ENCODE data around the gene ZKSCAN7.
"Not testable (repeated sequence)": the region's sequence is repeated elsewhere in the genome, so short reads cannot be mapped to it uniquely, and the experiment has no call there.

The ZKSCAN7 gene

GRCh38 chr3:44554626-44555592, at the start of gene ZKSCAN7:
ZKSCAN7 (plus strand) TSS chr3:44555193; CDS start chr3:44557048, 1,855 bp downstream.
- no peak for DNase-seq

DNA sequence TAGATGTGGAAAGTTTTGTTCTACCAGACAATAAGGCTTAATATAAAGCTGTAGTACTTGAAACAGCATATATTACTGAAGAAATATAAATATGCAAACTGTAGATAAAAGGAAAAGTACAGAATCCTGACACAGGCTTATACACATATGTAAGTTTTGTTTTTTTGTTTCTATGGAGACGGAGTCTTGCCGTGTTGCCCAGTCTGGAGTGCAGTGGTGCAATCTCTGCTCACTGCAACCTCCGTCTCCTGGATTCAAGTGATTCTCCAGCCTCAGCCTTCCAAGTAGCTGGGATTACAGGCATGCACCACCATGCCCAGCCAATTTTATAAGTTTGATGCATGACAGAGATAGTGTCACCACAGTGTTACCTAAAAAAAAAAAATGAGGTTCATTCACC, 48.4 kb upstream of the ZKSCAN7 start:
- no peak for DNase-seq

DNA sequence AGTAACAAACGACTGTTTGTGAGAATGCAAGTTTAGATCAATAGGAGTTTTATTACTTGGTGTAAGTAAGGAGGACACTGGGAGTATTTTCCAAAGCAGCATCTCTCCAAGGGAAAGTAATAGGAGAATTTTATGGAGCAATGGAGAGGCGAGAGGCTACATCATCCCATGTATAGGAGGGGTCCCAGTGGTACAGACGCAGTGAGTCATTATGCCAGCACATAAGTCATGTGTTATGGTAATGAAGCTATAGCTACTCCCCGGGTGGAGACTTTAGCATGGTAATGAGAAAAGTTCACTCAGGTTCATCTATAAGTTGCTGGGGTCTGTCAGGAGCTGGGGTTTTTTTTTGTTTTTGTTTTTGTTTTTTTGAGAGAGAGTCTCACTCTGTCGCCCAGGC, 48.0 kb upstream of the ZKSCAN7 start:
- DNase-seq: no peak

GRCh38 chr3:44509393-44509921, 45.5 kb upstream of the ZKSCAN7 start:
- no peak for DNase-seq

GRCh38 chr3:44510000-44510368, 45.0 kb upstream of the ZKSCAN7 start:
- DNase-seq: no peak

GRCh38 chr3:44511238-44511566, 43.8 kb upstream of the ZKSCAN7 start:
- DNase-seq: no peak

- no peak for DNase-seq
These were observed 41.5 kb upstream of the ZKSCAN7 start for GRCh38 chr3:44513513-44513912.

GRCh38 chr3:44516230-44516629, 38.8 kb upstream of the ZKSCAN7 start:
- no peak for DNase-seq

- no peak for DNase-seq
These were observed 36.2 kb upstream of the ZKSCAN7 start for GRCh38 chr3:44518782-44519156.

GRCh38 chr3:44521721-44522120, 33.3 kb upstream of the ZKSCAN7 start:
- no peak for DNase-seq

GRCh38 chr3:44522494-44522933, 32.5 kb upstream of the ZKSCAN7 start:
- no peak for DNase-seq

GRCh38 chr3:44525060-44525459, 29.9 kb upstream of the ZKSCAN7 start:
- no peak for DNase-seq

GRCh38 chr3:44529927-44530326, 25.1 kb upstream of the ZKSCAN7 start:
- DNase-seq: no peak

- no peak for DNase-seq
These were observed 24.1 kb upstream of the ZKSCAN7 start for GRCh38 chr3:44530911-44531310.

- DNase-seq: not testable (repeated sequence)
These were observed 20.3 kb upstream of the ZKSCAN7 start for GRCh38 chr3:44534659-44535058.

DNA sequence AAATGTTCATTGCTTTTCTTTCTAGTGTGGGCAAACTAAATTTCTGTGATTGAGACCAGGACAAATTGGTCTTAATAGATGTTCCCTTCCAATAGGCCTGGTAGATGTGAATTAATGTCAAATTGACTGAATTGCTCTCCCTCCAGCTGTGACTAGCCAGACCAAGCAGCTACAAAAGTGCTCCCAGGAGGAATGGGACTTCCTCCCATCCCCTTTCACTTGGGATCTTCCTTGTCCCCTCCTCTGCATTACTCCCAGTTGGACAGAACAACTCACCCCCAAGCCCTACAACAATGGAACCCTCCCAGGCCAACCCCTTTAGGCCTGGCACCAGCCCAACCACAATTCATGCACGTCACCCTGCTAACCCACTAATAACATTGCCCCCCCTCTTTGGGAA, 19.6 kb upstream of the ZKSCAN7 start:
- DNase-seq: no peak

- not testable (repeated sequence) for DNase-seq
These were observed 10.2 kb upstream of the ZKSCAN7 start for GRCh38 chr3:44544811-44545210.

GRCh38 chr3:44555723-44556122, 730 bp downstream of the ZKSCAN7 start:
- DNase-seq: no peak

- no peak for DNase-seq
These were observed 2.1 kb downstream of the ZKSCAN7 start for GRCh38 chr3:44557074-44557473.

DNA sequence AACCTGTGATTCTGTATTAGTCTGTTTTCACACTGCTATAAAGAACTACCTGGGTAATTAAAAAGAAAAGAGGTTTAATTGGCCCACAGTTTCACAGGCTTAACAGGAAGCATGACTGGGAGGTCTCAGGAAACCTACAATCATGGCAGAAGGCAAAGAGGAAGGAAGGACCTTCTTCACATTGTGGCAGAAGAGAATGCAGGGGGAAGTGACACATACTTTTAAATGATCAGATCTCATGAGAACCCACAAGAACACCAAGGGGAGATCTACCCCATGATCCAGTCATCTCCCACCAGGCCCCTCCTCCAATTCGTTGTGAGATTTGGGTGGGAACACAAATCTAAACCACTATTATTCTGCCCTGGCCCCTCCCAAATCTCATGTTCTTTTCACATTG, 6.1 kb downstream of the ZKSCAN7 start:
- no peak for DNase-seq

DNA sequence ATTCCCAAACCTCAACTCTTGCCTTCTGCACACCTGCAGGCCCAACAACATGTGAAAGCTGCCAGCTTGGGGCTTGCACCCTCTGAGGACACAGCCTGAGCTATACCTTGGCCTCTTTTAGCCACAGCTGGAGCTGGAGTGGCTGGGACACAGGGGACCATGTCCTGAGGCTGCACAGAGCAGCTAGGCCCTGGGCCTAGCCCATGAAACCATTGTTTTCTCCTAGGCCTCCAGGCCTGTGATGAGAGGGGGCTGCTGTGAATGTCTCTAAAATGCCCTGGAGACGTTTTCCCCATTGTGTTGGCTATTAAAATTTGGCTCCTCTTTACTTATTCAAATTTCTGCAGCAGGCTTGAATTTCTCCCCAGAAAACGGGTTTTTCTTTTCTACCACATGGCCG, 7.2 kb downstream of the ZKSCAN7 start:
- DNase-seq: no peak

GRCh38 chr3:44568561-44568960, 13.6 kb downstream of the ZKSCAN7 start:
- DNase-seq: no peak

DNA sequence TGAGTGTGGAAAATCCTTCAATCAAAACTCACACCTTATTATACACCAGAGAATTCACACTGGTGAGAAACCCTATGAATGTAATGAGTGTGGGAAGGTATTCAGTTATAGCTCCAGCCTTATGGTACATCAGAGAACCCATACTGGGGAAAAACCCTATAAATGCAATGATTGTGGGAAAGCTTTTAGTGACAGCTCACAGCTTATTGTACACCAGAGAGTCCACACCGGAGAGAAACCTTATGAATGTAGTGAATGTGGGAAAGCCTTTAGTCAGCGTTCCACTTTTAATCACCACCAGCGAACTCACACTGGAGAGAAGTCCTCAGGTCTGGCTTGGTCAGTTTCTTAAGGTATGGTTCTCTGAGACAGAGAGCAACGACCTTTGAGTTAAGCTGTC, 16.0 kb downstream of the ZKSCAN7 start:
- no peak for DNase-seq

- no peak for DNase-seq
These were observed 21.6 kb downstream of the ZKSCAN7 start for GRCh38 chr3:44576613-44577012.

Measured in GOT3 (cell line).